Left ventricle myocardium inferior (tissue), 1 donor: Measurements from ENCODE around the gene MYDGF. TPM values are rescaled to one million over a fixed set of nuclear protein-coding genes. Genes with fewer than 3 reads are reported as not detected.
A peak's percentile ranks its signal among the peaks of the same experiment; 100 is the strongest.

Experiments used
- DNase-seq: peaks from one replicate; pipeline ENCODE4 v3.0.0-alpha.2; 2020
- H3K27ac ChIP-seq: fragments of 200-600 bp; replicated peaks from 2 replicates; pipeline ENCODE4 v1.8.0; 2021
- H3K27me3 ChIP-seq: fragments of 200-600 bp; 2 replicates; pipeline ENCODE4 v1.8.0; 2021; ENCODE audit warnings: low read depth
- H3K36me3 ChIP-seq: fragments of 200-600 bp; 2 replicates; pipeline ENCODE4 v1.8.0; 2021
- H3K4me1 ChIP-seq: fragments of 200-600 bp; 2 replicates; pipeline ENCODE4 v1.8.0; 2021
- H3K4me3 ChIP-seq: fragments of 200-600 bp; 2 replicates; pipeline ENCODE4 v1.8.0; 2021; ENCODE audit warnings: mild to moderate bottlenecking, moderate library complexity
- H3K9me3 ChIP-seq: fragments of 200-600 bp; replicated peaks from 2 replicates; pipeline ENCODE4 v1.8.0; 2021
- CTCF ChIP-seq: fragments of 200-600 bp; IDR thresholded peaks from 2 replicates; pipeline ENCODE4 v1.8.0; 2021; ENCODE audit warnings: antibody characterized with exemption, mild to moderate bottlenecking, borderline replicate concordance
- intact Hi-C: fragments of 100-400 bp; cut with micrococcal nuclease; formaldehyde crosslinking; loops from one replicate; pipeline ENCODE4 v1.11.0; 2022
- total RNA-seq: library from RNA; stranded (reverse); fragmentation: NEBNext Ultra II Directional; extraction: Animal tissue kit (Norgen Biotek cat#: 25700); gene quantifications from one replicate; pipeline ENCODE4 v1.2.1, GENCODE V29; 2021
- donor health status: DM: no; HTN: yes; CAD: no; lungs with severe emphysema.

MYDGF gene
- total RNA-seq, 1 donor from 2014 or later: 26.3 TPM

GRCh38 chr19:4633140-4633967 is 36.8 kb downstream of the MYDGF start:
- peak; percentile 58 for DNase-seq
- H3K9me3 ChIP-seq: no peaks in the 10 kb centered on the region
- no peaks in the 10 kb centered on the region for H3K27me3 ChIP-seq
- H3K4me3 ChIP-seq: no peak overlapping the region
- intact Hi-C loops: no loop called here
- no peaks in the 10 kb centered on the region for H3K36me3 ChIP-seq
- peaks cover 33% of the 10 kb centered on the region for H3K4me1 ChIP-seq
- peak overlapping the region; percentile 51 for H3K27ac ChIP-seq
- TF ChIP-seq CTCF: peak; percentile 86

GRCh38 chr19:4624733-4625362 is 45.3 kb downstream of the MYDGF start:
- Histone ChIP-seq H3K27me3 (peaks cover 34% of the 10 kb centered on the region), H3K4me1 (no peaks in the 10 kb centered on the region), H3K27ac (no peak overlapping the region), H3K9me3 (no peaks in the 10 kb centered on the region), H3K36me3 (no peaks in the 10 kb centered on the region), H3K4me3 (no peak overlapping the region)
- peak; percentile 25 for TF ChIP-seq CTCF
- intact Hi-C loops: no loop called here
- DNase-seq: no peak

GRCh38 chr19:4624301-4624700 is 45.8 kb downstream of the MYDGF start:
- DNase-seq: no peak
- no peak overlapping the region for H3K4me3 ChIP-seq
- peaks cover 39% of the 10 kb centered on the region for H3K27me3 ChIP-seq
- H3K27ac ChIP-seq: no peak overlapping the region
- no peaks in the 10 kb centered on the region for H3K36me3 ChIP-seq
- no peaks in the 10 kb centered on the region for H3K9me3 ChIP-seq
- no peaks in the 10 kb centered on the region for H3K4me1 ChIP-seq
- no peak for TF ChIP-seq CTCF
- intact Hi-C loops: no loop called here

- no peak overlapping the region for H3K4me3 ChIP-seq
- no peaks in the 10 kb centered on the region for H3K4me1 ChIP-seq
- H3K9me3 ChIP-seq: no peaks in the 10 kb centered on the region
- H3K27me3 ChIP-seq: peaks cover 44% of the 10 kb centered on the region
- DNase-seq: no peak
- H3K27ac ChIP-seq: no peak overlapping the region
- intact Hi-C loops: no loop called here
- TF ChIP-seq CTCF: no peak
- H3K36me3 ChIP-seq: no peaks in the 10 kb centered on the region
Measured at GRCh38 chr19:4622695-4623421, 47.3 kb downstream of the MYDGF start.

- Histone ChIP-seq H3K36me3 (no peaks in the 10 kb centered on the region), H3K4me3 (no peak overlapping the region), H3K27ac (no peak overlapping the region), H3K4me1 (no peaks in the 10 kb centered on the region), H3K27me3 (peaks cover 54% of the 10 kb centered on the region), H3K9me3 (no peaks in the 10 kb centered on the region)
- DNase-seq: no peak
- no peak for TF ChIP-seq CTCF
- intact Hi-C loops: no loop called here
Measured at GRCh38 chr19:4620675-4621074, 49.5 kb downstream of the MYDGF start.
